ENCODE results near the gene RPS28.
A peak's percentile ranks its signal among the peaks of the same experiment; 100 is the strongest.
"Not testable (repeated sequence)": the region's sequence is repeated elsewhere in the genome, so short reads cannot be mapped to it uniquely, and the experiment has no call there.

The RPS28 gene

GRCh38 chr19:8311461-8312260, 9.6 kb upstream of the RPS28 start:
- TF ChIP-seq GATA1 (IDR thresholded peaks at IDR 0.05; ENCODE audit: low read depth, low read length) (no peak), POLR2A (IDR thresholded peaks at IDR 0.05; ENCODE audit: low read length) (no peak)
- DNase-seq: peak; percentile 47 to 67

DNA sequence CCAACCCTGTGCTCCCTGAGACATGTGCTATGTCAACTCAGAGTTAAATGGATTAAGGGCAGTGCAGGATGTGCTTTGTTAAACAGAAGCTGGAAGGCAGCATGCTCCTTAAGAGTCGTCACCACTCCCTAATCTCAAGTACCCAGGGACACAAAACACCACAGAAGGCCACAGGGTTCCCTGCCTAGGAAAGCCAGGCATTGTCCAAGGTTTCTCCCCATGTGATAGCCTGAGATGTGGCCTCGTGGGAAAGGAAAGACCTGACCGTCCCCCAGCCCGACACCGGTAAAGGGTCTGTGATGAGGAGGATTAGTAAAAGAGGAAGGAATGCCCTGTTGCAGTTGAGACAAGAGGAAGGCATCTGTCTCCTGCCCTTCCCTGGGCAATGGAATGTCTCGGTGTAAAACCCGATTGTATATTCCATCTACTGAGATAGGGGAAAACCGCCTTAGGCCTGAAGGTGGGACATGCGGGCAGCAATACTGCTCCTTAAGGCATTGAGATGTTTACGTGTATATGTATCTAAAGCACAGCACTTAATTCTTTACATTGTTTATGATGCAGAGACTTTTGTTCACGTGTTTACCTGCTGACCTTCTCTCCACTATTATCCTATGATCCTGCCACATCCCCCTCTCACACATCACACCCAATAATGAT, 6.2 kb upstream of the RPS28 start:
- not testable (repeated sequence) for DNase-seq

DNA sequence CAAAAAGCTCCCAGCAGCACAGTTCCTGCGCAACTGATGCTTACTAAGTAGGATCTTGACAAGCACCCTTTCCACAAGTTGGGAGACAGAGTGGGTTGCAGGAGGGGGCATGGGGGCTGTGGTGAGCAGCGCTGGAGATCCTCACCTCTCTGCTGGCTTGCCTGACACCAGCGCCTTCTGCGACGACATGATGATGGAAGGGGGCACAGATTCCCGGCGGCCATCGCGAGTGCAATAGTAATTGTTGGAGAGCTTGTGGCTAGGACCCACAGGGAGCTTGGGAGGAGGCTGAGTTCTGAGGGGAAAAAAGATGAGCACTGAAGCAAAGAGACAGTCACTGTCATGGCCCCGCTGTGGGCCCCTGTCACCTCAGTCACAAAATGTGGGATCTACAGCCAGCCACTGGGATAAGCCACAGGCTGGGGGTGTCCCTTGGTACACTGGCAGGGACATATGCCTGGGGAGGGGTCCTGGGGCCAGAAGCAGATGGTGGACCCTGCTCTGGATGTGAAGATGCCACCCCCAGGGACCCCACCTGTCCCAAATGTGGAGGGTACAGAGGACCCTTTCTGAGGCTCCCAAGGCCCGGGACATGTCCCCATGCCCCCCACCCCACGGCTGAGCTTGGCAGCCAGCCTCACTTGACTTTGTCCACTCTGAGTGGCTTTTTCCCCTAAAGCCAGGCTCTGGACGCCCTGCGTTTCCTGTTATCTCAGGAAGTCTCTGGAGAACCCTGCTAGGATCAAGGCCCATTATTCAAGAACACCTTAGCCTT, 4.8 kb upstream of the RPS28 start:
- DNase-seq: no peak
- TF ChIP-seq GATA1 (IDR thresholded peaks at IDR 0.05; ENCODE audit: low read depth, low read length): no peak
- no peak for TF ChIP-seq POLR2A (IDR thresholded peaks at IDR 0.05; ENCODE audit: low read length)

DNA sequence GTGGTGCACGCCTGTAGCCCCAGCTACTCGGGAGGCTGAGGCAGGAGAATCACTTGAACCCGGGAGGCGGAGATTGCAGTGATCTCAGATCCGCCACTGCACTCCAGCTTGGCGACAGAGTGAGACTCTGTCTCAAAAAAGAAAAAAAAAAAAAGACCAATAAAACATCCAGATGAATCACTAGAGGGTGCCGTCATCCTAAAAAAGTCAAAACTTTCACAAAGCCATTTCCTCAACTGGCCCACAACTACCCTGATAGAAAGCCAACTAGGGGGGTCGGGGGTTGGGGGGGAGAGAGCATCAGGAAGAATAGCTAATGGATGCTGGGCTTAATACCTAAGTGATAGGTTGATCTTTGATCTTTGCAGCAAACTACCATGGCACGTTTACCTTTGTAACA, 2.5 kb upstream of the RPS28 start:
- not testable (repeated sequence) for DNase-seq

GRCh38 chr19:8319807-8320520, 1.3 kb upstream of the RPS28 start:
- DNase-seq: no peak
- TF ChIP-seq GATA1 (IDR thresholded peaks at IDR 0.05; ENCODE audit: low read depth, low read length) (no peak), POLR2A (IDR thresholded peaks at IDR 0.05; ENCODE audit: low read length) (no peak)

- TF ChIP-seq GATA1 (IDR thresholded peaks at IDR 0.05; ENCODE audit: low read depth, low read length): no peak
- no peak for TF ChIP-seq POLR2A (IDR thresholded peaks at IDR 0.05; ENCODE audit: low read length)
- peak; percentile 61 to 63 for DNase-seq
Observed at GRCh38 chr19:8320564-8321066, 681 bp upstream of the RPS28 start.

GRCh38 chr19:8321986-8322637, 816 bp downstream of the RPS28 start:
- peak; percentile 54 to 68 for DNase-seq
- TF ChIP-seq POLR2A (IDR thresholded peaks at IDR 0.05; ENCODE audit: low read length): no peak
- TF ChIP-seq GATA1 (IDR thresholded peaks at IDR 0.05; ENCODE audit: low read depth, low read length): no peak

GRCh38 chr19:8322638-8322997, 1.3 kb downstream of the RPS28 start:
- no peak for TF ChIP-seq GATA1 (IDR thresholded peaks at IDR 0.05; ENCODE audit: low read depth, low read length)
- TF ChIP-seq POLR2A (IDR thresholded peaks at IDR 0.05; ENCODE audit: low read length): no peak
- no peak for DNase-seq

- DNase-seq: peak; percentile 48 to 63
- peak; percentile 55 for TF ChIP-seq POLR2A (IDR thresholded peaks at IDR 0.05; ENCODE audit: low read length)
- TF ChIP-seq GATA1 (IDR thresholded peaks at IDR 0.05; ENCODE audit: low read depth, low read length): no peak
Observed at GRCh38 chr19:8323781-8324185, 2.5 kb downstream of the RPS28 start.

- TF ChIP-seq GATA1 (IDR thresholded peaks at IDR 0.05; ENCODE audit: low read depth, low read length) (no peak), POLR2A (IDR thresholded peaks at IDR 0.05; ENCODE audit: low read length) (peak; percentile 54)
Observed at GRCh38 chr19:8324186-8325050, 3.1 kb downstream of the RPS28 start.

DNA sequence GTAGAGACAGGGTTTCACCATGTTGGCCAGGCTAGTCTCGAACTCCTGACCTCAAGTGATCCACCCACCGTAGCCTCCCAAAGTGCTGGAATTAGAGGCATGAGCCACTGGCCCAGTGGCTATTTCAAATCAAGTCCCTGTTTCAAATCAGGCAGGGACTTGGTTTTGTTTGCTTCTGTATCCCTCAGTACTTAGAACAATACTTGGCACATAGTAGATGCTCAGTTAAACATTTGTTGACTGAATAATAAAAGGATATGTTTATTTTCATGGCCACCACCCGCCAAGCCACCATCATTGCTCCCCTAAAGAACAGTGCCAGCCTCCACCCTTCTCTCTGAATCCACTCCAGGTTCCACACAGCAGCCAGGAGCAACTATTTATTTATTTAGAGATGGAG, 4.2 kb downstream of the RPS28 start:
- DNase-seq: no peak
- TF ChIP-seq GATA1 (IDR thresholded peaks at IDR 0.05; ENCODE audit: low read depth, low read length) (no peak), POLR2A (IDR thresholded peaks at IDR 0.05; ENCODE audit: low read length) (no peak)

More at GRCh38 chr19:8324186-8325050, 3.1 kb downstream of the RPS28 start:
- no peak for DNase-seq

GRCh38 chr19:8329996-8330395, 8.7 kb downstream of the RPS28 start:
- TF ChIP-seq GATA1 (IDR thresholded peaks at IDR 0.05; ENCODE audit: low read depth, low read length) (no peak), POLR2A (IDR thresholded peaks at IDR 0.05; ENCODE audit: low read length) (no peak)

More at GRCh38 chr19:8329996-8330395, 8.7 kb downstream of the RPS28 start:
- DNase-seq: no peak

Data from erythroblast (primary cell).